NCI-H2107 treated with DMSO at 0.1 percent for 48 hours (cell line): Measurements from ENCODE around the gene RORC.
"Not testable (repeated sequence)": the region's sequence is repeated elsewhere in the genome, so short reads cannot be mapped to it uniquely, and the experiment has no call there.

Source experiments
- DNase-seq: peaks from one replicate; lab custom pipeline; 2025; ENCODE audit not compliant: unreplicated experiment; lab: John Stamatoyannopoulos, UW

Gene RORC

DNA sequence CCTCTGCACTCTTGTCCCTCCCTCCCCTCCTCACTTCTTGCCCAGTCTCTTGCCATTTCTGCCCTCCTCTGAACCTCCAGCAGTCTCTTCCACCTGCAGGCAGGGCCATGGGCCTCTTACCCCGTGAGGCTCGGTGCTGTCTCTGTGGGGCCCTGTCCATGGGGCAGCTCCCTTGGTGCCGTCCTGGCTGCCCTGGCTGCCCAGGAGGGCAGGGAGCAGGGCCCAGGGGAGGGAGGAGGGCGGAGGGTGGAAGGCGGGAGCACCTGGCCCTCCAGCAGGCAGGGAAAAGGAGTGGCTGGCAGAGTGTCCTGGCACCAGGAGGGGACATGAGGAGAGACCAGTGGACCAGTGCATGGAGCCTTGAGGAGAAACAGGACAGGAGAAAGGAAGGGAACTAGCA lies at the start of gene RORC:
Gene RORC (minus strand): TSS at position 198 of the 400 bp plus-strand sequence. CDS start 38 bp downstream, at position 160.
- DNase-seq = no peak

DNA sequence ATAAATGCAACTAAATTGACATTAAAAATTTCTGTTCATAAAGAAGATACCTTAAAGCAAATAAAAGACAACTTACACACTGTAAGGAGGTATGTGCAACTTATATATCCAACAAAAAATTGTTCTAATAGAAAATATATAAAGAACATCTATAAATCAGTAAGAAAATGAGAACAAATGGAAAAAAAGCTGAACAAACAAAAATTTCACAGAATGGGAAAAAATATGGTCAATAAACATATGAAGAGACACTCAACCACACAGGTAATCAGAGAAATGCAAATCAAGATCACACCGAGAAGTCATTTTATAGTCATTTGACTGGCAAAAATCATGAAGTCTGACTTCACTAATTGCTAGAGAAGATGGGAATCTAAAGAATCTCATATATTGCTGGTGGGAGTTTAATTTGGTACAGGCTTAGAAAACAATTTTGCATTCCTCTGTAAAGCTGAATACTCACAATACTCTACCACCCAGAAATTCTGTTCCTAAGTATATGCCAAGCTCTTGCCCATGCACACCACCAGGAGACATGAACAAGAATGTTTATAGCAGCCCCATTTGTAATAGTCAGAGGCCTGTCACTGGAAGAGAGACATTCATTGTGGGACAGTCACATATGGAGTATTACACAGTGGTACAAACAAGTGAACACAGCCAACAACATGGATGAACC lies 44.0 kb upstream of the RORC start:
- DNase-seq = no peak

DNA sequence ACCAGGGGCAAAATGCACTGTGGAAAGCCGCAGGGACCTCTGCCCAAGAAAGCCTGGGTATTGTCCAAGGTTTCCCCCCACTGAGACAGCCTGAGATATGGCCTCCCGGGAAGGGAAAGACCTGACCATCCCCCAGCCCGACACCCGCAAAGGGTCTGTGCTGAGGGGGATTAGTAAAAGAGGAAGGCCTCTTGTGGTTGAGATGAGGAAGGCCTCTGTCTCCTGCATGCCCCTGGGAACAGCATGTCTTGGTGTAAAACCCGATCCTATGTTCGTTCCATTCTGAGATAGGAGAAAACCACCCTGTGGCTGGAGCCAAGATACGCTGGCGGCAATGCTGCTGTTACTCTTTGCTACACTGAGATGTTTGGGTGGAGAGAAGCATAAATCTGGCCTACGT lies 41.2 kb upstream of the RORC start:
- not testable (repeated sequence) for DNase-seq

DNA sequence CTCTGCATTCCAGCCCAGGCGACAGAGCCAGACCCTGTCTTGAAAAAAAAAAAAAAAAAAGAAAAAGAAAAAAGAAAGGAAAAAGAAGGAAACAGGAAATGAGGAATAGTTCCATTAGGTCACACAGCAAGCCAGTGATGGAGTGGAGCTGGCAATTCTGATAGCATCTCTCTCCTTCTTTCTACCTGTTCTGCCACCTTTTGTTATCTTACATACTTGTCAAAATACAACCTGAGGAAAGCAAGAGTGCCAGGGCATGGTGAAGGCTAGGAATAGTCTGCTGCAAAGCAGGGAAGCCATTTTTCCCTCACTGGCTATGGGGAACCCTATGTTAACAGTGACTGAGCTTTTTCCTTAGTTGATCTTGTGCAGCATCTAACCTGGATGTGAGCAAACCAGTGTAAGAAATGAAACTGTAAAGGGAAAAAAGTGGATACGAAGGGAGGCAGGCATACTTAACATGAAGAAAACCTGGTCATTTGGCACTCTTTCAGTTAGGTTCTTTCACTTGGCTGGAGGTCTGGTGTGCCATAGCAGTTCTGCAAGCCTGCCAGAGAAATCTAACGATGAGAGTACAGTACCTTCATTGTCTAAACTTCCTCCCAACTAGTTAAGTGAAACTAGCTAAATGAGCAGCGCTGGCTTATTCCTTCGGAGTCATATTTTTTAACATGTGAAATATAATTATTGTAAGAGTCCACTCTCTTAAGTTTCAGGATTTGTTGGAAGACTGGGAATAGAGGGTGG lies 39.9 kb upstream of the RORC start:
- DNase-seq = no peak

DNA sequence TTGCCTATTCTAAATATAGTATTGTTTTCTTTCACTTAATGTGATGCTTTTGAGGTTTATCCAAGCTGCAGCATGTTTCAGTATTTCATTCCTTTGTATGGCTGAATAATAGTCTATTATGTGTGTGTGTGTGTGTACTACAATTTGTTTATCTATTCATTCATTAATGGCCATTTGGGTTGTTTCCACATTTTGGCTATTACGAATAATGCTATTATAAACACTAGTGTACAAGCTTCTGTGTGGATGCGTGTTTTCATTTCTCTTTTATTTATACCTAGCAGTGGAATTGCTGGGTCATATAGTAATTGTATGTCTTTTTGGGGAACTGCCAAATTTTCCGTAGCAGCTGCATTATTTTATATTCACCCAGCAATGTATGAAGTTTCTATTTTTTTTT lies 36.9 kb upstream of the RORC start:
- no peak for DNase-seq

DNA sequence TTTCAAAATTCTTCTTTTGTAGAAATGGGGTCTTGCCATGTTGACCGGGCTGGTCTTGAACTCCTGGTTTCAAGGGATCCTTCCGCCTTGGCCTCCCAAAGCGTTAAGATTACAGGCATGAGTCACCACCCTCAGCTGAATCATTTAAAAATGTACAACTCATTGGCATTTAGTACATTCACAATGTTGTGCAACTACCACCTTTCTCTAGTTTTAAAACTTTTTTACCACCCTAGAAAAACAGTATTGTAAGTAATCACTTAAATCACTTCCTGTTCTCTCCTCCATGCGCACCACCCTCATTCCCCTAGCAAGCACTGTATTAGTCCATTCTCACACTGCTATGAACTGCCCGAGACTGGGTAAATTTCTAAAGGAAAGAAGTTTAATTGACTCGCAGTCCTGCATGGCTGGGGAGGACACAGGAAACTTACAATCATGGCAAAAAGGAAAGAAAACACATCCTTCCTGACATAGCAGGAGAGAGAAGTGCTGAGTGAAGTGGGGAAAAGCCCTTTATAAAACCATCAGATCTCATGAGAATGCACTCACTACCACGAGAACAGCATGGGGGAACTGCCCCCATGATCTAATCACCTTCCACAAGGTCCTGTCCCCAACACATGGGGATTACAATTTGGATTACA lies 36.3 kb upstream of the RORC start:
- no peak for DNase-seq

DNA sequence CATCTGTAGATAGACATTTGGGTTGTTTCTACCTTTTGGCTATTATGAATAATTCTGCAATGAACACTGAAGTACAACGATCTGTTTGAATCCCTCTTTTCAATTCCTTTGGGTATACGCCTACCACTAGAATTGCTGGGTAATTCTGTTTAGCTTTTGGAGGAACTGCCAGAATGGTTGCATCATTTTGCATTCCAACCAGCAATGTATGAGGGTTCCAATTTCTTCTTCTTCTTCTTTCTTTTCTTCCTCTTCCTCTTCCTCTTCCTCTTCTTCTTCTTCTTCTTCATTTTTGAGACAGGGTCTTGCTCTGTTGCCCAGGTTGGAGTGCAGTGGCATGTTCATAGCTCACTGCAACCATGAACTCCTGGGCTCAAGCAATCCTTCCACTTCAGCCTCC lies 35.7 kb upstream of the RORC start:
- DNase-seq = no peak

DNA sequence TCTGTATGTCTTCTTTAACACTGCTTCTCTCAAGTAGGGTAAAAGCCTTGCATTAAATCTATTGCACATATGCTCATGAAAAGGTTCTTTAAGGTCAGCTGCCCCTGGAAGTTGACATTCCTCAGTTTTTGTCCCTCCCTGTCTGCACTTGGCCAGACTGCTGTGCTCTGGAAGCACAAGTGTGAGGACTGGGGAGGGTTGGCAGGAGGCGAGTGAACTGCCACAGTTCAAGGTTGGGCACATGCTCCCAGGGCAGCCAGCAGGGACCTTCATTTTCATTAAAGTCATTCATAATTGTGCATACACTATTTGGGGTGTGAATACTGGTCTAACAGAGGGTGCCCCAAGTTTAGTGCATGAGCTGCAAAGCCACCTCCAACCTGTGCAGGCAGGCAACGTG lies 32.8 kb upstream of the RORC start:
- no peak for DNase-seq

DNA sequence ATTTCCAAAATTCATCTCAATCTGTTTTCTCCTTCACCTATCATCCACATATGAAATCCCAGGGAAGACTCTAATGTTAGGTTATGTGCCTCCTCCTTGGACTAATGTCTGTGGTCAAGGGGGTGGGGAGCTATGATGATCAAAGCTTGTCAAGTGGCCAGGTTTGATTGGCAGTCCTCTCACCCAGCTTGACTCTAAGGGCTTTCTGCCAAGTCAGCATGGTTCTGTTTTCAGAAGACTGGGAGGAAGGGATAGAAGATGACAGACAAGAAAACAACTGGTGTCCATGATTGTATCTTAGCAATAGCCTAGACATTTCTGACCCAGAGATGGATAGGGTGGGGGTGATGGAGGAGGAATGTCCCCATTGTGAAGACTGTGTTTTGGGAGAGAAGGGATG lies 31.0 kb upstream of the RORC start:
- no peak for DNase-seq

DNA sequence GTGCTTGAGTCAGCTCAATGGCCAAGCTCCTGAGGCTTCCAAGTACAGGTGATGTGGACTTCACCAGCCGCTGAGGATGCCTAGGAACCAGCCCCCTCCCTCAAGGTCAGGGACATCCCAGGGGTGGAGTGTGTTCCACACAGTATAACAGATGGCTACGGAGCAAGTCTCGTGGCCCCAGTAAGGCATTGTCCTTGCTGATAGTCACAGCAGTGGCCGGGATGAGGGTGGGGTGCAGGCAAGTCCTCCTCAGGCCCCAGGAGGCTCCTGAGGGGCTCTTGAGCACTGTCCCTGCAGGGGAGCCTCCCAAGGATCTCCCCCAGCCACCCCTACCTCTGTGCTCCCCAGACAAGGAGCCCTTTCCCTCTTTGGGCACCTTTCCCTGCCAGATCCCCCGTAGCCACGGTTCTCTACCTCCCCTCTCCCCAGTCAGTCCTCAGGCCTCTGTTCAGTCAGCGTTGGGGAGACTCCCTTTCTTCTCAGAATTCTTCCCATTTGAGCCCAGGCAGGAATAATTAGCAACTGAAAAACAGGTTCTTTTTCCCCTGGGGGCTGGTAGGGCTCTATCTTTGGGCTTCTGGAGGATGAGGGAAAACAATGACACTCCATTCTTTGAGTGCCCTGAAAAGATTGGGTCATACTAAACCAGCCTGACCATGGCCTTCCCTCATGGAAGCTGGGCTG lies 29.0 kb upstream of the RORC start:
- no peak for DNase-seq

DNA sequence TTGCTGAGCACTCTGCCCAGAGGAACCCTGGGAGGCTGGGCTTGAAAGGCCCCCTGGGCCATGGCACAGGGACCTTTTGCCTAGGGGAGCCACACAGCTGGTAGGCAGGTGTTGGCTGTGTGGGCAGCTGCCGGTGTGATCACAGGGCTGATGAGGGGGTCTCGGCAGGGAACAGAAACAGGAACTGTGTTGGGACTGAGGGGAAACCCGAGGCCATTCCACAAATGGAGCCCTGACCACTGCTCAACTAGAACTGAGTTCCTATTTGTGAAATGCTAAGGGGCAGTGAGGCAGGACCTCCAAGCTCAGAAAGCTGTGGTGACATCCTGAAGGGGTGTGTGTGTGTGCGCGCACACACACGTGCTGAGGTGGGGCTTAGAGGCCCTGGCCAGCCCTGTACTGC lies 28.3 kb upstream of the RORC start:
- no peak for DNase-seq

DNA sequence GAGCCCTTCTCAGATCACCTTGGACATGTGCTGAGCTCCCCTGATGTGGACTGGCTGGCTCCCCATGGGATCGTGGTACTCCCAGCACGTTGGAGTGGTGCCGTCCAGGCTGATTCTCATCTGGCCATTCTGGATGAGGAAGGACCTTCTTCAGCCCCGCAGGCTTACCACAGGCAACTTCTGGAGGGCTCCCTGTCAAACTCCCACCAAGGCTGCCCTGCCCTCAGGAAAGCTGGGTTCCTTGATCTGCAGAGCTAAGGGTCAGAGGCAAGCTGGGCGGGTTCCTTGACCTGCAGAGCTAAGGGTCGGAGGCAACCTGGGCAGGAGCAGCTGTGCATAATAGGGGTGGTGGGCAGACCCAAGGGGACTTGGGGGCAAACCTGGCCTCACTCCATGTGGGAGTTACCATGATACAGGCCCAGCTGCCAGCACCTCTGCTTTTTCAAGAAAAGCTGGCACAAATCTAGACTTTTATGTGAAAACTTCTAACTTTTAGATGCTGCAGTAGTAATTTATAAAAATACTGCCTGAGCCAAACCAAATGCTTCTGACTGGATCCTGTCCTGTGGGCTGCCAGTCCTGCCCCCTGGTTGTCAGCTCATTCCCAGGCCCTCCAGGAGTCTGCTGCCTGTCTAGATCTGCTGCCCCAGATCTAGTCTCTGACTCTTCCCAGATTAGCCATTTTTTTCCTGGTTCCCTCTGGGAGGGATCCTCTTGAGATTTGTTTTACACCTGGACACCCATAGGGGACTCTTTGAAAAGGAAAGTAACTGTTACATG lies 27.5 kb upstream of the RORC start:
- no peak for DNase-seq

DNA sequence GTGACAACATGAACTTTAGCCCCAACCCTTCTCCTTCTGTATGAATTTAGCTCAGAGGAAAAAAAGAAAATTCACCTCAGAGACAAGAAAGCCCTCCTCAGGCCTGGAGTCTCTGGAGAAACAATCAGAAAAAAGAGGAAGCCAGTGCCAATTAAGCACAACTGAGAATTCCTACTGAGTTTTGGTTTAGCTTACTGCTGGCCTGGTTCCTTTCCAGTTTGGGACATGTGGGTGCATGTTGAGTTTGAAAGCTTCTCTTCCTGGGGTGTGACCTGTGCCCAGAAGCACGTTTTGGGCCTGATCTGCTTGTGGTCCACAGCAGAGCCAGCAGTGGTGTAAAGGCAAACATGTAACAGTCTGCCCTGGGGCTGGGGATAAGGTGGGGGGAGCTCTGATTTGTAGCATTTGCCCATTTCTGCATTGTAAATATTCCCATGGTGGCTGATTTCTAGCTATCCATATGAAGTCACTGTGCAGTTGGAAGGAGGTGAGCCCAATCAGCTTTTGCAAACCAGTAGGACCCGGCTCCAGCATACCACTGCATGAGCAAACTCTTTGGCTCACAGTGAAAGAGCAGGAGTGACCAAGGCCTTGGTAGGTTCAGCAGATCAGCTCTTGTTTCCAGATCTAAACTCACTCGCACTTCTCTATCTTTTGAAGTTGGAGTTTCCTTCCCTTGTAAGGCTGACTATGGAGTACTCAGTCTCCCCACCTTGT lies 26.6 kb upstream of the RORC start:
- no peak for DNase-seq

DNA sequence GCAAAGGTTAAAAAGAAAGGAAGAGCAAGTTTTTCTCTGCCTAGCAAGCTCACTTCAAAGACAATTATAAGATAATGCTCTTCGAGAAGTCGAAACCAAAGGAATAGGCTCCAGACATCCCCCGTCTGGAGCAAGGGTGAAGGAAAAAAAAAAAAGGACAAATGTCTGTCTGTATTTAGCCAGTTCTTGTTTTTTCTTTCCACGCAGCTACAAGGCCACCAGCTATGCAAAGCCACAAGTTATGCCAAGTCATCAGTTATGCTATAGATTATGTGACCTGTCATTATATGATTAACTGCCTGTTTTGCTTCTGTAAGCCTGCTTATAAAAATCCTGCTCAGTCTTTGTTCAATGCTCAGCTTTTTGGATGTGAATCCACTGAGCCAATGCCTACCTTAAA lies 24.3 kb upstream of the RORC start:
- DNase-seq = no peak

DNA sequence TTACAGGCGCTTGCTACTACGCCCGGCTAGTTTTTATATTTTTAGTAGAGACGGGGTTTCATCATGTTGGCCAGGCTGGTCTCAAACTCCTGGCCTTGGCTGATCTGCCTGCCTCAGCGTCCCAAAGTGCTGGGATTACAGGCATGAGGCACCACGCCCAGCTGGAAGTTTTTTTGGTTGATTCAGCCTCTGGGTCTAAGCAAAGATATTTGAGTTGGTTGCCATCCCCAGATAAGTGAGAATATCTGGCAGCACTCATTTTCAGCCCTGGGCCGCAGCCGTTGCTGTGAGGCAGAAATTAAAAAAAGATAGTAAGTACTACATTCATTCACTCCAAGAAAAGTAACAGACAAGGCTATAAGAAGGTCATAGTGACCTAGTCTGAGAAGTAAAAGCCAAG lies 23.9 kb upstream of the RORC start:
- not testable (repeated sequence) for DNase-seq

DNA sequence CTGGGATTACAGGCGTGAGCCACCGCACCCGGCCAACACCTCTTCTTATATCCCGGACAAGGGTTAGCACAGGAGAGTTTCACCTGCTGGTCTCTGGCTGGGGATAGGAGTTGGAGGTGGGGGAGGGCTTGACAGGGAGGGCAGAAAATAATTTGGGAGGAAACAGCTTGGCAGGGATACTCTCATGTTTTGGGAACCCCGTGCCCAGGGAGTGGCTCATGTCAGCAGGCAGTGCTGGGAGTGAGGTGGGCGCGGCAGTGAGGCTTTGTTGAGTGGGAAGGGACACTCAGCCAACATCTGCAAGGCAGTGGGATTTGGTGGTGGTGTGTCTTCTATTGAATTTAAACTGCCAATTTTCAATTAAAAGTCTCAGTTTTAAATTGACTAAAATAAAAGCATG lies 23.1 kb upstream of the RORC start:
- no peak for DNase-seq

DNA sequence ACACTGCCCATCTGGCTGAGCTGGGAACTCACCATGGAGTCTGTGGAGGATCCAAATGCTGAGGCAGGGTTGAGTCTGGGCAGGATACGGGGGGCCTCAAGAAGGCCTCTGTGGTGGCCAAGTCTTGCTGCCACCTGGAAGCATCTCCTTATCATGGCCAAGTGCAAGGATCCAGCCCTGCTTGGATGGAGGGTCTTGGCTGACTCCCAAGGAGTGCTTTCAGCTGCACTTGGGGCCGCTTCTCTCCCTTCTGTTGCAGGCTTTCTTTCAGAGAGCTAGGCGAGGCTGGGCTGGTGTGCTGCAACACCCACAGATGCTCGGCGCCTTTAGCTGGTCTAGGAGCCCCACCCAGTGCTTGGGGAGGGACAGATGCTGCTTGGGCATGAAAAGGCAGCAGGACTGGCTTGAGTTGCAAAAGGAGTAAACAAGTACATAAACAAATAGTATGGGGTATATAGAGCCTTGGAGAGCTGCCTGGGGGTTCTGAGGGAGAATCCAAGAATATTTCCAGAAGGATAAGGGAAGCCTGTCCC lies 21.9 kb upstream of the RORC start, which contains the start of gene THEM5:
Gene THEM5 (minus strand): TSS at position 302 of the 533 bp plus-strand sequence. CDS start 147 bp downstream, at position 155.
- DNase-seq = no peak

DNA sequence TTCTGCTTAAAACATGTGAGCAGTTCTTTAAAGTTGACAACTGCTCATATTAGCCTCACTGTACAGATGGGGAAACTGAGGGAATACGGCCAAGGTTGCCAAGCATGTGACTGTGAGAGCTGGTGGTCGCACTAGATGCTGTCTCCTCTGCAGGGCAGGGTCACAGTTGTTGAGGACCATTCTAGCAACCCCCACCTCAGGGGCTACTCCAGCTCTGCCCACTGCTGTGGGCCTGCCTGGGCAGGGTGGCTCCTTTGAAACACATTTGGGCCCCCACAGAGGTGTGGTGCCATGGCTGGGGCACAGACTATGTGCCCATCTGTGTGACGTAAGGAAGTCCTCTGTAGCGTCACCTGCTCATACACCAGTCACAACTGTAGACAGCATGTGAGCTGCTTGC lies 21.1 kb upstream of the RORC start:
- no peak for DNase-seq

DNA sequence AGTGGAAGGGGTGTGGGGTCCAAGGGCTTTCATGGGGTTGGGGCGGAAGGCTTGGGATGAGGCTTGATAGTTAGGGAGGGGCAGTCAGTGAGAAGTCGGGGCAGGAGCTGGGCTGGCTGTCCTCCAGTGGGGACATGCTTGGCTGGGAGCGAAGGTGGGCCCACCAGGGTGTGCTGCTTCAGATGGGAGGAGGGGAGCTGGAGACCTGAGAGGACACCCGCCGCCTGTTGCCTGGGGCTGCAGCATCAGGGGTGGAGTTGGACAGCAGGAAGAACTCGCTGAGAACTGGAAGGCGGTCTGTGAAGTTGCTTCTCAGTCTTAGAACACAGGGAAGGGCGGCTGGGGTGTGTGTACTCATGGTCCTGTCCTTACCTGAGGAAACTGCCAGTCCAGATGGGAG lies 20.3 kb upstream of the RORC start:
- no peak for DNase-seq

DNA sequence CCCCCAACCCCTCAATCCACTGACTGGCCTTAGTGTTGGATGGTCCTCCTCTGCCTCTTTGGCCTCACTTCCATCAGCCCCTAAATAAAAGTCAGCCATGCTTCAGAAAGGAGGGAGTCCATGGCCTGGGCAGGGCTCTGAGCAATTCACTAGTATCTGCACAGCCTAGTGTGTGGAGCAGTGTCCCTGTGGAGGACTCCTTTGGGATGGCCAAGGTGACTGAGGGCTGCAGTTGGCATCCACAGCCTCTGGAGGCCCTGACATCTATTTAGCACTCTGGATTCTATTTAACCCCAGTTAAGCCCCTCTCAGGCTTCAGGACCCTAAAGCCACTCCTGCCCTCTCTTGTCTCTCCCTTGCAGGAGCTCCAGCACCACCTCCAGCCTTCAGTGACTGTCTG lies 18.3 kb upstream of the RORC start:
- no peak for DNase-seq
